H7 (cell line): Measurements from ENCODE around the gene CPZ. TPM values are rescaled to one million over a fixed set of nuclear protein-coding genes. Genes with fewer than 3 reads are reported as not detected.
A peak's percentile ranks its signal among the peaks of the same experiment; 100 is the strongest.

Experiments used
- DNase-seq: peaks from one replicate; pipeline ENCODE4 v3.0.0; 2012
- H3K27me3 ChIP-seq: 2 replicates; pipeline ENCODE4 v1.6.0; 2011; ENCODE audit warnings: mild to moderate bottlenecking, low read length; ENCODE audit not compliant: control insufficient read depth, insufficient read depth
- H3K36me3 ChIP-seq: replicated peaks from 2 replicates; pipeline ENCODE4 v1.5.1; 2011; ENCODE audit warnings: low read length; ENCODE audit not compliant: control insufficient read depth, insufficient read depth
- H3K4me3 ChIP-seq: 2 replicates; pipeline ENCODE4 v1.5.1; 2011; ENCODE audit warnings: low read depth, mild to moderate bottlenecking, control low read depth, low read length, moderate library complexity; ENCODE audit not compliant: insufficient read depth
- total RNA-seq: library from RNA; depleted of rRNA; stranded (reverse); fragments of >200 nt; shearing (Covaris generic); gene quantifications from 2 replicates; pipeline ENCODE4 v1.2.3, GENCODE V29; 2014

CPZ gene
- total RNA-seq, 1 experiment from 2014 or later: 25.3 TPM

GRCh38 chr4:8552581-8553205 is 39.9 kb upstream of the CPZ start:
- no peak for DNase-seq
- Histone ChIP-seq H3K36me3 (no peaks in the 10 kb centered on the region), H3K4me3 (no peak overlapping the region), H3K27me3 (no peaks in the 10 kb centered on the region)

- DNase-seq: peak; percentile 48
- Histone ChIP-seq H3K4me3 (no peak overlapping the region), H3K27me3 (no peaks in the 10 kb centered on the region), H3K36me3 (no peaks in the 10 kb centered on the region)
These were observed 39.3 kb upstream of the CPZ start for GRCh38 chr4:8553216-8553615.

- Histone ChIP-seq H3K4me3 (no peak overlapping the region), H3K36me3 (no peaks in the 10 kb centered on the region), H3K27me3 (no peaks in the 10 kb centered on the region)
- peak; percentile 68 for DNase-seq
These were observed 38.6 kb upstream of the CPZ start for GRCh38 chr4:8553991-8554405.

GRCh38 chr4:8554555-8555100 is 37.9 kb upstream of the CPZ start:
- peak; percentile 48 for DNase-seq
- Histone ChIP-seq H3K36me3 (no peaks in the 10 kb centered on the region), H3K4me3 (no peak overlapping the region), H3K27me3 (no peaks in the 10 kb centered on the region)

- Histone ChIP-seq H3K27me3 (no peaks in the 10 kb centered on the region), H3K36me3 (no peaks in the 10 kb centered on the region), H3K4me3 (no peak overlapping the region)
- DNase-seq: peak; percentile 34
These were observed 36.8 kb upstream of the CPZ start for GRCh38 chr4:8555716-8556115.

- Histone ChIP-seq H3K4me3 (no peak overlapping the region), H3K36me3 (no peaks in the 10 kb centered on the region), H3K27me3 (no peaks in the 10 kb centered on the region)
- peak; percentile 40 for DNase-seq
These were observed 36.0 kb upstream of the CPZ start for GRCh38 chr4:8556341-8557150.

GRCh38 chr4:8557151-8558076 is 35.2 kb upstream of the CPZ start:
- peak; percentile 19 for DNase-seq
- H3K27me3 ChIP-seq: no peaks in the 10 kb centered on the region
- H3K36me3 ChIP-seq: no peaks in the 10 kb centered on the region
- H3K4me3 ChIP-seq: no peak overlapping the region

GRCh38 chr4:8558080-8558960 is 34.2 kb upstream of the CPZ start:
- Histone ChIP-seq H3K36me3 (no peaks in the 10 kb centered on the region), H3K4me3 (no peak overlapping the region), H3K27me3 (no peaks in the 10 kb centered on the region)
- DNase-seq: no peak

GRCh38 chr4:8559011-8559410 is 33.6 kb upstream of the CPZ start:
- H3K27me3 ChIP-seq: no peaks in the 10 kb centered on the region
- no peak for DNase-seq
- H3K4me3 ChIP-seq: no peak overlapping the region
- no peaks in the 10 kb centered on the region for H3K36me3 ChIP-seq

- no peak for DNase-seq
- H3K27me3 ChIP-seq: no peaks in the 10 kb centered on the region
- no peaks in the 10 kb centered on the region for H3K36me3 ChIP-seq
- no peak overlapping the region; the same call in 1 of the 2 replicates for H3K4me3 ChIP-seq
These were observed 32.9 kb upstream of the CPZ start for GRCh38 chr4:8559524-8560264.

- DNase-seq: no peak
- H3K36me3 ChIP-seq: no peaks in the 10 kb centered on the region
These were observed 32.1 kb upstream of the CPZ start for GRCh38 chr4:8560265-8561047.

GRCh38 chr4:8564595-8564994 is 28.0 kb upstream of the CPZ start:
- H3K4me3 ChIP-seq: no peak overlapping the region
- H3K27me3 ChIP-seq: no peaks in the 10 kb centered on the region
- DNase-seq: no peak
- H3K36me3 ChIP-seq: no peaks in the 10 kb centered on the region

More at GRCh38 chr4:8560265-8561047, 32.1 kb upstream of the CPZ start:
- Histone ChIP-seq H3K27me3 (no peaks in the 10 kb centered on the region), H3K4me3 (no peak overlapping the region; the same call in 1 of the 2 replicates)
